ENCODE data around the gene SLC38A9. TPM values are rescaled to one million over a fixed set of nuclear protein-coding genes. Genes with fewer than 3 reads are reported as not detected.
A peak's percentile ranks its signal among the peaks of the same experiment; 100 is the strongest.

SLC38A9 gene
- total and polyA plus RNA-seq, 10 donors = 7.9 to 45.0 (median 27.5) TPM

DNA sequence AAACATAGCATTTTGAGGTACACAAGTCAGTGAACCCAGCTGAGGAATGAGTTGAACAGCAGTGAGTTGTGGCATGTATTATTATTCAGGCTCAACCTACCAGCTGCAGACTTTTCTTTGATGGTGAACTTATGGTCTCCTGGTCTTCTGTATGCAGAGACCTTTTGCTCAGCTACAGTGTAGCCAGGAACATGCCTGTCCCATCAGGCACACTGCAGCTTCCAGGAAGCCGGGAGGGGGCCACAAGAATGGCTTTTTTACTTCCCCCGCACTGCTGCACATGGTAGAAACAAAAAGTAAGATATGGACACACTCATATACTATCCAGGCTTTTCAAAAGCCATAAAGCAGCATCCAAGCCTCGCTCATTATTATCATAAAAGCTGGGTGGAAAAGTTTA, 112.0 kb downstream of the SLC38A9 start:
- no peaks in the 10 kb centered on the region for H3K27me3 ChIP-seq (replicated peaks in 1 of 7)
- peaks cover 9 to 33% (median 17%) of the 10 kb centered on the region in 6 donors for H3K4me1 ChIP-seq
- 60 to 80% (median 72%) methylated on average over 3 of the region's 3 CpGs for WGBS, 5 donors
- H3K36me3 ChIP-seq = no peaks in the 10 kb centered on the region
- intact Hi-C loops (cut with DNase I; ENCODE audit: low total_unique reads) = no loop called here
- no peak for TF ChIP-seq POLR2AphosphoS5 (IDR thresholded peaks at IDR 0.05)
- TF ChIP-seq, protein P1, sequence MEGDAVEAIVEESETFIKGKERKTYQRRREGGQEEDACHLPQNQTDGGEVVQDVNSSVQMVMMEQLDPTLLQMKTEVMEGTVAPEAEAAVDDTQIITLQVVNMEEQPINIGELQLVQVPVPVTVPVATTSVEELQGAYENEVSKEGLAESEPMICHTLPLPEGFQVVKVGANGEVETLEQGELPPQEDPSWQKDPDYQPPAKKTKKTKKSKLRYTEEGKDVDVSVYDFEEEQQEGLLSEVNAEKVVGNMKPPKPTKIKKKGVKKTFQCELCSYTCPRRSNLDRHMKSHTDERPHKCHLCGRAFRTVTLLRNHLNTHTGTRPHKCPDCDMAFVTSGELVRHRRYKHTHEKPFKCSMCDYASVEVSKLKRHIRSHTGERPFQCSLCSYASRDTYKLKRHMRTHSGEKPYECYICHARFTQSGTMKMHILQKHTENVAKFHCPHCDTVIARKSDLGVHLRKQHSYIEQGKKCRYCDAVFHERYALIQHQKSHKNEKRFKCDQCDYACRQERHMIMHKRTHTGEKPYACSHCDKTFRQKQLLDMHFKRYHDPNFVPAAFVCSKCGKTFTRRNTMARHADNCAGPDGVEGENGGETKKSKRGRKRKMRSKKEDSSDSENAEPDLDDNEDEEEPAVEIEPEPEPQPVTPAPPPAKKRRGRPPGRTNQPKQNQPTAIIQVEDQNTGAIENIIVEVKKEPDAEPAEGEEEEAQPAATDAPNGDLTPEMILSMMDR (IDR thresholded peaks at IDR 0.05 in 8 of 11, conservative IDR thresholded peaks at IDR 0.05 in 3 of 11) = no peak
- TF ChIP-seq POLR2A (IDR thresholded peaks at IDR 0.05) = no peak
- no peak for DNase-seq
- H3K27ac ChIP-seq = peak overlapping the region in 6 of 8 donors; percentile 66 to 76 (median 70)
- H3K4me3 ChIP-seq = no peak overlapping the region
- H3K9me3 ChIP-seq = no peaks in the 10 kb centered on the region

DNA sequence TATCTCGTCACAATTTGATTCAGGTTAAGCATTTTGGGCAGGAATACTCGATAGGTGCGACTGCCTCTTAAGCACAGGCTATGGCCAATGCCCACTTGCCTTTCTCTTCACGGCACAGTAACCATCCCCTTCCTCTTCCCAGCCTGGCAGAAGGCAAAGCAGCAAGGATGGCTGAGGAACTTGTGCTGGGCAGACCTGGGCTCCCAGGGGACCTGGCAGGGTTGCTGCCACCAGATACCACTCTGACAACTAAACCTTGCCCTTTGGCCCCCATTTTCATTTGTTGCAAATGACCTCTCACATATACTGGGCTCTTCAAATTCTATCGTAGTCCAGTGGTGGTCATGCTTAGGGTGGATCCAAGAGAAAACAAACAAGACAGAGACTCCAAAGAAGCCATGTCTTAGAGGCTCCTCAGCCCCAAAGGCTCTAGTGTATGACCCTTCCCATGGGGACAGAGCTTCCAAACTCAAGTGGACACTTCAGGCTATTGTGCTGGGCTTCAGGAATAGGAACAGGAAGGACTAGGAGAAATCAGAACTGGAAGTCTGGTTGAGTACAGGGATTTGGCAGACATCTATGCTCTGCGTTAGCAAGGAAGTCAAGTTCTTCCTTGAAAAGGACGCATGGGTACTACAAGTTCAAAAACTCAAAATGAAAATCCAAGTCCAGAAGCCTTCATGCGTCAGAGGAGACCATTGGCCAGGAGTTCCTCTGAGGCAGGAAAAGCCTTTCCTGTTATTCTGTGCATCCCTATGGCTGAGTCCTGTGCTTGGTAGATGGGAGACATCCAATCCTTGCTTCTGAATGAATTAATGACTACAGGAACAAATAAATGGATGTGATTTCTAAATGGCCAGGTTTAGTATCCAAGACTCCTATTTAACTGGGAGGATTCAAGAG, 112.7 kb downstream of the SLC38A9 start:
- H3K4me3 ChIP-seq = no peak overlapping the region
- no peaks in the 10 kb centered on the region for H3K36me3 ChIP-seq
- intact Hi-C loops (cut with DNase I; ENCODE audit: low total_unique reads) = no loop called here
- H3K27me3 ChIP-seq (replicated peaks in 1 of 7) = no peaks in the 10 kb centered on the region
- no peak for TF ChIP-seq POLR2A (IDR thresholded peaks at IDR 0.05)
- TF ChIP-seq POLR2AphosphoS5 (IDR thresholded peaks at IDR 0.05) = no peak
- TF ChIP-seq, protein P1 (IDR thresholded peaks at IDR 0.05 in 8 of 11, conservative IDR thresholded peaks at IDR 0.05 in 3 of 11) = no peak
- WGBS, 5 donors = 72 to 85% (median 82%) methylated on average over 8 of the region's 8 CpGs
- H3K27ac ChIP-seq = peak overlapping the region in 5 of 8 donors; percentile 69 to 76 (median 71)
- H3K4me1 ChIP-seq = peaks cover 9 to 33% (median 17%) of the 10 kb centered on the region in 6 donors
- H3K9me3 ChIP-seq = no peaks in the 10 kb centered on the region
- DNase-seq = no peak

DNA sequence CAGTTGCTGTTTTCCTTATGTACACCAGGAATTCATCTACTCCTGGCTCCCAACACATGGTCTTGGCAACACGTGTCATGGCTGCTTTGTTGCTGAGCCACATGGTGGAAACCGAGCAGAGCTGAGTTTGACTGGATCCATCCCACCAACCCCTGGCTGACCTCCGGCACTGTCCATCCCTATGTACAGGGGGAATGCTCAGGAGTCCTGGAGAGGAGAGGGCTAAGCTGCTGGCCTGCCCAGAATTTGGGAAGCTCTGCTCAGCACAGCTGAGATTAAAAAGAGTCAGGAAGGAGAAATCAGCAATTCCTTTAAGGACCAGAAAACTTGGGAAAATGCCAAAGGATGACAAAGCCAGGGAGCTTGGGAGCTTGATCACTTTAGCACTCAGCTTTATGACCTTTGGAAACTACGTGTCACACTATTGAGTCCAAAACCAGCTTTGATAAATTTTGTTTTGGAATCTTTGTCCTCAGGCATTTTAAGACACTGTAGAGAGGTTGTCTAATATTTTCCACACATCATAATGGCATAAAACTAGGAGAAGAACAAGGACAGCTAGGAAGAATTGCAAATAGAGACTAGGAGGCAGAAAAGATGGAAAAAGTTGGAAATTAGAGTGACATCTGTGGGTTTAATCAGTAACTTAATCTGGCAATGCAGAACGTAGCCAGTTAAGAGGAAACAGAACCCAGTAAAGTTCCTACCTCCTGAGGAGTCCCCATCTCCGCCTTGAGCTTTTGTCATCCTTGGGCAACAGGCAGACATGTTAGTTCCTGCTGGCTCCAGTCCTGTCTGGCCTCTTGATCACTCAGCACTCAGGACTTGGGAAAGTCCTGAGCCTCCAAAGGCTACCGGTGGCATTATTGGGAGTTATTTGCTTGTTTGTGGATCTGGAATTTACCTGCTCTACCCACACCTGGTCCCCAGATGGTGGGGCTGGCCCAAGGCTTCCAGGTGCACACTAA, 114.8 kb downstream of the SLC38A9 start:
- Histone ChIP-seq H3K27ac (peak overlapping the region in 7 of 8 donors; percentile 9 to 76 (median 55)), H3K4me3 (no peak overlapping the region), H3K27me3 (replicated peaks in 1 of 7) (no peaks in the 10 kb centered on the region), H3K9me3 (no peaks in the 10 kb centered on the region), H3K4me1 (peaks cover 9 to 33% (median 17%) of the 10 kb centered on the region in 6 donors), H3K36me3 (no peaks in the 10 kb centered on the region)
- no peak for DNase-seq
- 52 to 71% (median 68%) methylated on average over 7 of the region's 7 CpGs for WGBS, 5 donors
- intact Hi-C loops (cut with DNase I; ENCODE audit: low total_unique reads) = no loop called here
- TF ChIP-seq POLR2A (IDR thresholded peaks at IDR 0.05) (no peak), POLR2AphosphoS5 (IDR thresholded peaks at IDR 0.05) (no peak)
- TF ChIP-seq, protein P1 (IDR thresholded peaks at IDR 0.05 in 8 of 11, conservative IDR thresholded peaks at IDR 0.05 in 3 of 11) = no peak

Measured in spleen (tissue), 11 donors.